ENCODE measurements around the gene CACUL1. TPM values are rescaled to one million over a fixed set of nuclear protein-coding genes. Genes with fewer than 3 reads are reported as not detected.
"Not testable (repeated sequence)": the region's sequence is repeated elsewhere in the genome, so short reads cannot be mapped to it uniquely, and the experiment has no call there.

The CACUL1 gene
- total RNA-seq, 2 experiments from 2014 or later: 24.0 to 24.4 TPM

- Mint-ChIP-seq H3K27me3 (no peaks in the 10 kb centered on the region), H3K9me3 (no peaks in the 10 kb centered on the region), H3K4me3 (no peak overlapping the region), H3K4me1 (ENCODE audit: low read depth) (peaks cover 23% of the 10 kb centered on the region), H3K27ac (no peak overlapping the region), H3K36me3 (peaks cover 3% of the 10 kb centered on the region)
- POLR2A ChIA-PET: no interaction called here
- CTCF ChIA-PET: interaction anchor here (0.7 to 1.6 kb wide), 2 partner anchors 10 to 251 kb away, joined by 3 to 4 read pairs; no protein-coding TSS in a partner anchor
- intact Hi-C loops (cut with micrococcal nuclease): no loop called here
- DNase-seq: no peak
Observed at GRCh38 chr10:118669020-118669791, 85.6 kb downstream of the CACUL1 start.

DNA sequence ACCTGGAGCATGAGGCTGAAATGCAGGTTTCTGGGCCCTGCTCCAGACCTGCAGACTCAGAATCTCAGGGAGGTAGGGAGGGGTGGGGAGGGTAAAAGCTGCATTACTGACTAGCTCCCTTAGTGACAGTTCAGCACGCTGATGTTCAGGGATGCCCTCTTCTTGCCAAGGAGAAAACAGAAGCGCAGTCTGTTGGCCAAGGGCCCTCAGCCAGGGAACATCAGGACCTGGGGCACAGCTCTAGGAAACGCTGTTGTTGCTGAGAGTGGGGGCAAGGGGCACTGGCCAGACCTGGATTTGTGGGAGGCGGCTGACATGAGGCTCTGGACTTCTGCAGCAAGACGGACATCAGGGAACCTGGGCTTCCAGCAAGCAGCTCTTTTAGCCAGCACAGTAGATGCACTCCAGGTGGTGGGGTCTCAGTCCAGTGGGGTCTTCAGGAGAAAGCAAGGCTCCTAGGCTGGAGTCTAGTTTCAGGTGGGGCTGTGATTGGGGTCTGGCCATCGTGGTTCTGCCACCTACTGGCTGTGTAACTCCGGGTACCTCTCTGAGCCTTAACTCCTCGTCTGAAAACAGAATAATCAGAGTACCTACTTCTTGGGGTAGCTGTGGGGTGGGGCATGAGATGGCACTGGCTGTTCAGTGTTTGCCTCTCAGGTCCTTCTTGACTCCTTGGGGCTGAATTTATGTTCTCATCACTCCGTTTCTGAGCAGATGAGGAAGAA is 86.4 kb downstream of the CACUL1 start:
- intact Hi-C loops (cut with micrococcal nuclease): no loop called here
- DNase-seq: no peak
- ChIA-PET POLR2A (no interaction called here), CTCF (interaction anchor here (0.7 to 1.6 kb wide), 2 partner anchors 9 to 251 kb away, joined by 3 to 4 read pairs; no protein-coding TSS in a partner anchor)
- Mint-ChIP-seq H3K4me1 (ENCODE audit: low read depth) (peaks cover 30% of the 10 kb centered on the region), H3K9me3 (no peaks in the 10 kb centered on the region), H3K27ac (no peak overlapping the region), H3K36me3 (peaks cover 3% of the 10 kb centered on the region), H3K27me3 (no peaks in the 10 kb centered on the region), H3K4me3 (no peak overlapping the region)

DNA sequence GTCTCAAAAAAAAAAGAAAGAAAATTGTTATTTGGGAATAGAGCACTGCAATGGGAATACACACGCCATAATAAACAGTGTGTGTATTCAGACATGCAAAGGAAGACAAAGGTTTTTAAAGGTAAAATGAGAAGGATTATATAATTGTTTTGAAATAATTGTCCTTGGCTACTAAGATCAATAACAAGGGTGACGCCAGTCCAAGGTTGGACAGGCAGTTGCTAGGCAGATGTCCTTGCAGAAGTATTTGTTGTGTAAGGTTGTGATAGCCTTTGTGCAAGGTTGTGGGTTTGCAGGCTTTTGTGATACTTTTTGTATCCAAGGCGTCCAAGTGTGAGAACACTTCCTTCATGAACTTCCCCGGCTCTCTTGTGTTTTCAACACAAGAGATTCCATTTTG is 87.0 kb downstream of the CACUL1 start:
- no peaks in the 10 kb centered on the region for H3K9me3 Mint-ChIP-seq

DNA sequence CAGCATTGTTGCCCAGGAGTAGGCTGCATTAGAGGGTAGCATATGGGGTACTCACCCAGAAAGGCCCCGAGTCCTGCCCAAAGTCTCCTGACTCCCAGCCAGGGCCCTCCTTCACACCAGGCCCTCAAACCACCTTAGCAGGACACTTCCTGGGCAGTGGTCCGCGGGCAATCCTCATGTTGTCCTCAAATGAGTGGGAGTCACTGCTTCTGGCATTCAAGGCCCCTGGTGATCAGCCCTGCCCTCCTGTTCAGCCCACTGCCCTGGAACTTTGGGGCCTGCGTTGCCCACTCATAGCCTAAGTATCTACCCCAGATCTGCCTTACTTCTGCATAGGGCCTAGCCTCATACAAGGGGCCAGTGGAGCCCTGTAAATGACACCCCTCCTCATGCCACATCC is 88.4 kb downstream of the CACUL1 start:
- ChIA-PET CTCF (no interaction called here), POLR2A (no interaction called here)
- no peak overlapping the region for H3K27ac Mint-ChIP-seq
- no peaks in the 10 kb centered on the region for H3K27me3 Mint-ChIP-seq
- H3K4me3 Mint-ChIP-seq: no peak overlapping the region
- intact Hi-C loops (cut with micrococcal nuclease): no loop called here
- H3K36me3 Mint-ChIP-seq: peaks cover 6% of the 10 kb centered on the region
- peaks cover 48% of the 10 kb centered on the region for H3K4me1 Mint-ChIP-seq (ENCODE audit: low read depth)
- H3K9me3 Mint-ChIP-seq: peaks cover 10% of the 10 kb centered on the region
- no peak for DNase-seq

More for the DNA sequence above, 87.0 kb downstream of the CACUL1 start:
- DNase-seq: no peak
- POLR2A ChIA-PET: no interaction called here
- Mint-ChIP-seq H3K4me3 (no peak overlapping the region), H3K36me3 (no peaks in the 10 kb centered on the region), H3K27ac (no peak overlapping the region), H3K4me1 (ENCODE audit: low read depth) (peaks cover 36% of the 10 kb centered on the region), H3K27me3 (no peaks in the 10 kb centered on the region)
- CTCF ChIA-PET: interaction anchor here (1.6 kb wide), 1 partner anchor 9 kb away, joined by 4 read pairs; no protein-coding TSS in a partner anchor
- intact Hi-C loops (cut with micrococcal nuclease): no loop called here

DNA sequence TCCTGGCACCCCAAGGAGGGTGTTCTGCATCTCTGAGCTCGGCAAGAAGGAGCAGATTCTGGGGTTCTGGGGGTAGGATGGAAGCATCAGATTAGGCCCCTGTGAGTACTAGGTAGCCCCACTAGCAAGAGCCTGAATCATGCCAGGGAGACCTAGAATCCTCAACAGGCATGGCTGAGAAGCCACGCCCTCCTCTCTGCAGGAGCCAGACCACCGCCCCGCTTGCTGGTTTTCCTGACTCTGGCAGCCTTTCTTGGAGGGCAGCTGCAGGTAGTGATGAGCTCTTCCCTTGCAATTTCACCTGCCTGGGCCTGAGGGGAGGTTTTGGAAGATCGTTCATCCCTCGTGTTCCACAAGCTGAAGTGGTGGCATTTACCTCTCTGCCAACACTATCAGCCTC is 90.4 kb downstream of the CACUL1 start:
- Mint-ChIP-seq H3K27ac (no peak overlapping the region), H3K36me3 (peaks cover 6% of the 10 kb centered on the region), H3K4me1 (ENCODE audit: low read depth) (peaks cover 48% of the 10 kb centered on the region), H3K4me3 (no peak overlapping the region), H3K27me3 (no peaks in the 10 kb centered on the region), H3K9me3 (peaks cover 18% of the 10 kb centered on the region)
- no peak for DNase-seq
- ChIA-PET POLR2A (no interaction called here), CTCF (no interaction called here)
- intact Hi-C loops (cut with micrococcal nuclease): no loop called here

DNA sequence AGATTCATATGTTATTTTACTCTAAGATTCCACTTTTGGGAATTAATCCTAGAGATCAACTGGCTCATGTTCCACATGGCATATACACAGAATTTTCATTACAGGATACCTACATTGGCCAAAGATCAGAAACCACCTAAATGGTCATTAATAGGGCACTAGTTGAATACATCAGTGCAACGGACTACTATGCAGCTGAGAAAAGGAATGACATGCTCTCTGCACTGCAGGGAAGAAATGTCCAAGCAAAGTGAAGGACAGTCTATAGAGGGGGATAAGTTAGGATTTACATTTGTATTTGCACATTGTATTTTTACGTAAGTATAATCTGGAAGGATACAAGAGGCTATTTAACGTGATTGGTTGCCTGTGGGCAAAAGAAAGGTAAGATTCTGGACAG is 91.6 kb downstream of the CACUL1 start:
- Mint-ChIP-seq H3K4me3 (no peak overlapping the region), H3K27ac (no peak overlapping the region), H3K4me1 (ENCODE audit: low read depth) (peaks cover 52% of the 10 kb centered on the region), H3K36me3 (peaks cover 6% of the 10 kb centered on the region), H3K9me3 (peaks cover 18% of the 10 kb centered on the region), H3K27me3 (no peaks in the 10 kb centered on the region)
- ChIA-PET CTCF (no interaction called here), POLR2A (no interaction called here)
- intact Hi-C loops (cut with micrococcal nuclease): no loop called here
- DNase-seq: no peak

- Mint-ChIP-seq H3K9me3 (peaks cover 18% of the 10 kb centered on the region), H3K4me3 (no peak overlapping the region)
- intact Hi-C loops (cut with micrococcal nuclease): no loop called here
Observed at GRCh38 chr10:118662228-118663035, 92.3 kb downstream of the CACUL1 start.

GRCh38 chr10:118658762-118659161 is 96.0 kb downstream of the CACUL1 start:
- intact Hi-C loops (cut with micrococcal nuclease): no loop called here
- Mint-ChIP-seq H3K4me3 (no peak overlapping the region), H3K4me1 (ENCODE audit: low read depth) (peaks cover 55% of the 10 kb centered on the region), H3K36me3 (peaks cover 6% of the 10 kb centered on the region), H3K27ac (no peak overlapping the region), H3K9me3 (peaks cover 23% of the 10 kb centered on the region), H3K27me3 (peaks cover 2% of the 10 kb centered on the region)
- no peak for DNase-seq
- POLR2A ChIA-PET: no interaction called here
- CTCF ChIA-PET: interaction anchor here (1.5 kb wide), 1 partner anchor 10 kb away, joined by 4 read pairs; no protein-coding TSS in a partner anchor

More at GRCh38 chr10:118662228-118663035, 92.3 kb downstream of the CACUL1 start:
- DNase-seq: no peak
- H3K36me3 Mint-ChIP-seq: peaks cover 6% of the 10 kb centered on the region
- no peaks in the 10 kb centered on the region for H3K27me3 Mint-ChIP-seq
- H3K4me1 Mint-ChIP-seq (ENCODE audit: low read depth): peaks cover 59% of the 10 kb centered on the region
- CTCF ChIA-PET: no interaction called here
- POLR2A ChIA-PET: no interaction called here
- H3K27ac Mint-ChIP-seq: no peak overlapping the region

- DNase-seq; H3K4me3 Mint-ChIP-seq; POLR2A ChIA-PET; H3K27me3 Mint-ChIP-seq; intact Hi-C loops (cut with micrococcal nuclease); H3K27ac Mint-ChIP-seq; H3K36me3 Mint-ChIP-seq: not testable (repeated sequence)
- H3K4me1 Mint-ChIP-seq (ENCODE audit: low read depth): peaks cover 50% of the 10 kb centered on the region
- CTCF ChIA-PET: interaction anchor here (1.5 kb wide), 1 partner anchor 10 kb away, joined by 4 read pairs; no protein-coding TSS in a partner anchor
- peaks cover 23% of the 10 kb centered on the region for H3K9me3 Mint-ChIP-seq
Observed at GRCh38 chr10:118658168-118658567, 96.6 kb downstream of the CACUL1 start.

GRCh38 chr10:118645294-118645693 is 109.5 kb downstream of the CACUL1 start:
- intact Hi-C loops (cut with micrococcal nuclease); H3K27ac Mint-ChIP-seq; H3K4me1 Mint-ChIP-seq (ENCODE audit: low read depth); H3K4me3 Mint-ChIP-seq; H3K36me3 Mint-ChIP-seq; POLR2A ChIA-PET; H3K27me3 Mint-ChIP-seq; DNase-seq; CTCF ChIA-PET: not testable (repeated sequence)
- H3K9me3 Mint-ChIP-seq: peaks cover 10% of the 10 kb centered on the region

DNA sequence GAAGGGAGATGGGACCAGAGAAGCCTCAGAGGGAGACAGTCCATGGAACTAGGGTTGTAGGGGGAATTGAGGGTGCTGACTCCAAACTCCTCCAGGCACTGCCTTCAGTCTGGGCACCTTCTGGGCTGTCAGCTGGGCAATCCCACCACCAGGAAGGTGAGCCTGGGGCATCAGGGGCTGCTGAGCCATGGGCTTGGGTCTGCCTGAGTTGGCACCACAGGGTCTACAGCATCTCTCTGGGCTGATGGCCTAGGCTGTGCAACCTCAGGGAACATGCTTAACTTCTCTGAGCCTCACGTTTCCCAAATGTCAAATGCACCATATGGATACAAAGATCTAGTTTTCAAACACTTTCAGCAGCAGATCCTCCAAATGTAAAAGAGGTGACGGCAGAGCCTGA is 112.5 kb downstream of the CACUL1 start:
- ChIA-PET CTCF (no interaction called here), POLR2A (no interaction called here)
- H3K27me3 Mint-ChIP-seq: no peaks in the 10 kb centered on the region
- intact Hi-C loops (cut with micrococcal nuclease): no loop called here
- no peaks in the 10 kb centered on the region for H3K36me3 Mint-ChIP-seq
- peaks cover 9% of the 10 kb centered on the region for H3K9me3 Mint-ChIP-seq
- no peak overlapping the region for H3K27ac Mint-ChIP-seq
- no peaks in the 10 kb centered on the region for H3K4me1 Mint-ChIP-seq (ENCODE audit: low read depth)
- DNase-seq: no peak
- H3K4me3 Mint-ChIP-seq: no peak overlapping the region

DNA sequence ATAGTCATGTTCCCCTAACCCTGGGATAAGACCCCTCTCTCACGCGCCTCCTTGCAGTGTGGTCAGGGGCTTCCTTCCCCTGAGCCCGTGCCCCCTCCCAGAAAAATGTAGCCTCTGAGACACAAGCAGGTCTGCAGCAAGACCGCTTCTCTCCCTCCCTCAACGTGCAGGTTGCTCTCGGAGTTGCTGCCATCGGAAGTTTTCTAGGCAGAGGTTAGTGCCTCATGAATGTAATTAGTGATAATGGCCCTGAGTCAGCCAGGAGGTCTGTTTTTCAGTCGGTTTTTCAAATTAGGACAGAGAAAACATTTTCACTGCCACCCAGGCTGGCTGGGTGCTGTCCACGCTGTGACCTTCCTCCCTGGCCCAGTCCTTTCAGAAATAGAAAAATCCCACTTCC is 116.1 kb downstream of the CACUL1 start:
- intact Hi-C loops (cut with micrococcal nuclease): no loop called here
- no peak for DNase-seq
- Mint-ChIP-seq H3K27ac (no peak overlapping the region), H3K27me3 (no peaks in the 10 kb centered on the region), H3K9me3 (peaks cover 9% of the 10 kb centered on the region), H3K36me3 (no peaks in the 10 kb centered on the region), H3K4me3 (no peak overlapping the region), H3K4me1 (ENCODE audit: low read depth) (no peaks in the 10 kb centered on the region)
- ChIA-PET CTCF (no interaction called here), POLR2A (no interaction called here)

Measured in activated CD4-positive, alpha-beta memory T cell treated with anti-CD3 and anti-CD28 coated beads for 36 hours (primary cell).